GM03348 (cell line): Measurements from ENCODE around the gene WDR4.
"Not testable (repeated sequence)": the region's sequence is repeated elsewhere in the genome, so short reads cannot be mapped to it uniquely, and the experiment has no call there.

ENCODE experiments used
- DNase-seq: peaks from one replicate; pipeline ENCODE4 v3.0.0; 2012; ENCODE audit warnings: low spot score

Gene WDR4

DNA sequence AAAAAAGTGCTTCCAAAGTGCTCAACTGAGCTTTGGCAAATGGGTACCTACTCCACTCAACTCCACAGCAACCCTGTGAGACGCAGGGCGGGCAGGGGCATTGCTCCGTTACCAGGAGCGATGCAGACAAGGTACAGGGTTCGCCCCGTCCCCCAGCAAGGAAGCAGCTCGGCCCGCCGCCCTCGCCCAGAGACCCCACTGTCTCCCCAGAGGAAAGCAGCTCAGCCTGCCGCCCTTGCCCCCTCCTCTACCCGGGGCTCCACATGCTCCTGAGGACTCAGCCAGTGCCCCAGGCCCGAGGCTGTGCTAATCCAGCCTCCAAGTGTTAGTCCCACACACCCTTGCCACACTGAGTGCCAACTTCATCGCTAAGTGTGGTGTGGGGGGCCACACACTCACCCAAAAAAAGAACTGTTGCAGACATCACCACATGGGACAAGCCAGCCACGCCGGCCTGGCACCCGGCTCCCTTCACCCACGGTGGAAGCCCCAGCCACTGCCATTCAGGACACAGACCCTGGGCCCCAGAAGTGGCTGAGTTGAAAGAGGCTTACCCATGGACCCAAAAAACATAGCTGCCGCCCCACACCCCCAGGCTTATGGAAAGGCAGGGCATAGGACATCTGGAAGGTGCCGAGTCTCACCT, 26.3 kb downstream of the WDR4 start:
- no peak for DNase-seq

DNA sequence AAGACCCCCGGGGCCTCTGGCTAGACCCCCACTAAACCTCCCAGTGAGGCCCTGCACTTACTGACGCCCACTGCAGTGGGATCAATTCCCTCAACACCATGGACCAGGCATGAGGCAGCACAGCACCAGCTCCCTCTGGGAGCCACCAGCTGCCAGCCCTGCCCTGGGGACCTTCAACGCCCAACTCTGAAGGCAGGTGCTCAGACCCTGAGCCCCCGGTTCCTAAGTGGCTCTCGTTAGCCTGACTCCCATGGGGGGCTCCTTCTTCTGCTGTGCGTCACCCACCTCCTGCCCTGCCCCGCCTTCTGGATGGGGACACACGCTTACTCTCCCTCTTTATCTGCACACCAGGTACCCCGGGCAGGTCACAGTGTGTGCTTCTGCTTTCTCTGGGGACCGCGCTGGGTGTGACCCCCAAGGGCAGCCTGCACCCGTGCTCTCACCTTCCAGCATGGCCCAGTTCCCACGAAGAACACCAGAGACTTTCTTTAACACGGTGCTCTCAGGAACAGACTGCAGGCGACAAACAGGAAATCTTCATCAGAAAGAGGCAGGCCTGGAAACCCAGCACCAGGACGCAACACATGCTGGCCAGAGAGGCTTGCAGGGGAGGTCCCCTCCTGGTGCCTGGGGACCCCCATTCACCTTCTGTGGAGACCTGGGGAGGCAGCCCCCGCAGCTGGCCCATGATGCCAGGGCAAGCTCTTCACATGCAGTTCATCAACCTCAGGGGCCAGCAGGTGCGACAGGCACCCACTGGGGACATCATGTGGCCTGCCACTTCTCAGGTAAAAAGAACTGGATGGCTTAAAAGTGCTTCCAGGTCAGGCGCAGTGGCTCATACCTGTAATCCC, 27.3 kb downstream of the WDR4 start:
- DNase-seq, result no peak

DNA sequence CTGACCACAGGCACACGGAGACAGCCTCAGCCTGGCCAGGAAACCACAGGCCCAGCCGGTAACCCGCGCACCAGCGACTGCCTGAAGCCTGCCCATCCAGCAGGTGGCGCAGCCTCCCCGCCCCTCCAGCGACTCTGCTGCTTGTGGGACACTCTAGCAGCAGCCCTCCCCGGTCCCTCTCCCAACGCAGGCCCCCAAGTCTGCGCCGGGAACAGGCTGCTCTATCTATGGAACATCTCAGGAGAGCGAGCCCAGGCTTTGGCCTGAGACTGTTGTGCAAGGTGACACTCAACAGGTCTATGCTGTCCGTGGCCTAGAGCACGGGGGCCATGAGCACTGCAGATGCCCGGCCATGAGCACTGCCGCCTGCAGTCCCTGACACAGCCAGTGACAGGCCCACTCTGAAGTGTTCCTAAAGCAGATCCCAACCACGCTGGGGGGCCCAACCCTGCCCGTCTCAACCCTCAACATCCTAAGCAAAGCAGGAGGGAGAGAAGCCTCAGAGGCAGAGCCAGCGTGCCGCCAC, 28.4 kb downstream of the WDR4 start:
- DNase-seq, result peak; percentile 42

DNA sequence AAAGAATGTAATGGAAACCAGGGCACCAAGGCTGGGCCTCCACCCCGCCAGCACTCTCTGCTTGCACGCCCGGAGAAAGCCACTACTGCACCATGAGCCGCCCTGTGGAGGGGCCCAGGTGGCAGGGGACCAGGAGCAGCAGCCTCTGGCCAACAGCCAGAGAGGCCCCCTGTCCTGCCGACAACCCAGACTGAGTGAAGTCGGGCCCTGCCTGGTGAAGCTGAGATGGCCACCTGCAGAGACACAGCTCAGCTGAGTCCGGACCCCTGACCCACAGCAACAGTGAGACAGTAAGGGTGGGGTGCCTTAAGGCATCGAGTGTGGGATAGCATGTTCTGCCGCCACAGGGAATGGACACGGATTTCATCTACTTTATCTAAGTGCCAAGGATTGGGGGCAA, 28.9 kb downstream of the WDR4 start:
- DNase-seq, result no peak

DNA sequence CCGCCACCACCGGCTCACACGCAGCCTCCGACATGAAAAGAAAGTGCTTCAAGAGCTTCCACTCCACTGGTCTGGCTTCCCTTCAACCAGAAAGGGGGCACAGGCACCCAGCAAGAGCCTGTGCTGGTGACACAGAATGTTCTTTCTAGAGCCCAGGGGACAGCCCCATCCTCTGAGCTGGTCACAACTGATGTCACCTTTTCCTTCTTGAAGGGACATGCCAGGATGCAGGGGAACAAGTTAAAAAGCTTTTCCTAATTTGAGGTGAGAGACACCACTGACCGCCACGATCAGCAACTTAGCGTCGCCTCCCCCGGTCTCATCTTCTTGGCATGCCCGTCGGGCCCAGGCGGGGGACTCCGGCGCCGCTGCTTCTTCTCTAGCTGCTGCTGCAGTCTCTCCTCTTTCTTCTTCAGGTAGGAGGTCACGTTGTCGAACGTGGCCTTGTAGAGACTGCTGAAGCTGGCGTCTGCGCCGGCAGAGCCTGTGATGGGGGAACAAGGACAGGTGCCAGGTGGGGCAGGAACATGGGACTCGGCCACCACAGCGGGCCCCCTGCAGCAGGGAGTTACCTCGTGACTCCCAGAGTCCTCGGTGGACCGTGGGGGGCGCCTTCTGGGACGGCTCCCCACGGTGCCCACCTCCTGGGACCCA, 29.5 kb downstream of the WDR4 start:
- DNase-seq, result no peak

DNA sequence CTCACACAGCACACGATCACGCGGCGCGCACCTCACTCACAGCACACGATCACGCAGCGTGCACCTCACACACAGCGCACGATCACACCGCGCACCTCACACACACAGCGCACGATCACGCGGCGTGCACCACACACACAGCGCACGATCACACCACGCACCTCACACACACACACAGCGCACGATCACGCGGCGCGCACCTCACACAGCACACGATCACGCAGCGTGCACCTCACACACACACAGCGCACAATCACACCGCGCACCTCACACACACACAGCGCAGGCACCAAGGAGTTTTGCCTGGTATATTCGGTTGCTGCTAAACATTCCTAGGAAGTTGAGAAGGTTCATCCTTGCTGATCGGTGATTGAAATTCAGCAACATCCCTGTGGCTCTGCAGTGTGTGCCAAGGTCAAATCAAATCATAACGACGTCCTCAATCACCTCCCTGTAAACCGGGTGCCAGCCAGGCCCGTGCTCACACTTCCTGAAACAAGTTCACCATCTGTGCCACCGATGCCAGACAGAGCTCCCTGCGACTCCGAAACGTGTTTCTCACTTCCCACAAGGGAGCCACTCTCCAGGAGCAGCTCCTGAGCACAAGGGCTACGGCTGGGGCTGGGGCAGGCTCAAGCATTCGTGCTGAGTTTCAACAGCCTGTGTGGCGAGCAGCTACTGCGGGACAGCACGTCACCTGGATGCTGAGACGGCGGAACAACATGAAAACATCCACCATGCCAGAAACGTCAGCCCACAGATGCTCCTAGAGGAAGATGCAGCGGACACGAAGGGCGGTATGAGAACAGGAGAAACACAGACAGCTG, 30.2 kb downstream of the WDR4 start:
- no peak for DNase-seq

DNA sequence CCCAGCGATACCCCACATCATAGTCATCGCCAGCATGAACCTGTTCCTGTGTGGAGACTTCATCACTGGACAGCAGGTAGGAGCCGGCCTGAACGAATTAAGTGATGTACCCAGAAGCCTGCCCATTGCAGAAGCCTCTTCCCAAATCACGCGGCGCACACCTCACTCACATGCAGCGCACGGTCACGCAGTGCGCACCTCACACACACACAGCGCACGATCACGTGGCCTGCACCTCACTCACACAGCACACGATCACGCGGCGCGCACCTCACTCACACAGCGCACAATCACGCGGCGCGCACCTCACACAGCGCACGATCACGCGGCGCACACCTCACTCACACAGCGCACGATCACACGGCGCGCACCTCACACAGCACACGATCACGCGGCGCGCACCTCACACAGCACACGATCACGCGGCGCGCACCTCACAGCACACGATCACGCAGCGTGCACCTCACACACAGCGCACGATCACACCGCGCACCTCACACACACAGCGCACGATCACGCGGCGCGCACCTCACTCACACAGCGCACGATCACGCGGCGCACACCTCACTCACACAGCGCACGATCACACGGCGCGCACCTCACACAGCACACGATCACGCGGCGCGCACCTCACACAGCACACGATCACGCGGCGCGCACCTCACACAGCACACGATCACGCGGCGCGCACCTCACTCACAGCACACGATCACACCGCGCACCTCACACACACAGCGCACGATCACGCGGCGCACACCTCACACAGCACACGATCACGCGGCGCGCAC, 31.0 kb downstream of the WDR4 start:
- not testable (repeated sequence) for DNase-seq

DNA sequence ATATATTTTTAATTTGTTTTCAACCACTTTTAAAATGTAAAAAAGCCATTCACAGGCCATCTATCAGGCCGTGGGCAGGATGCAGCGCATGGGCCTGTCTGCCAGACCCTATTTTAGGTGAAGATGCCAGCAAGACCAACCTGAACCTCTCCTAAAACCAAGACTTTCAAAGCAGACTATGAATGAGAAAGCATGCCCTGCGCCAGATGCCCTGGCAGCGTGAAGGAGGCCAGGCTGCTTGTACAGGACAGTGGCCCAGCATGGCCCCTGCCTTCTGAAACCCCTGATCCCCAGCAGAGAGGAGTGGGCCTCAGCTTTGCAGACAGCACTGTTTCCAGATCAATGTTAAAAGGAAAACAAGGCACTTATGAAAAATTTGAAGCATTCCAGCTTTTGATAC, 31.6 kb downstream of the WDR4 start:
- DNase-seq, result no peak

DNA sequence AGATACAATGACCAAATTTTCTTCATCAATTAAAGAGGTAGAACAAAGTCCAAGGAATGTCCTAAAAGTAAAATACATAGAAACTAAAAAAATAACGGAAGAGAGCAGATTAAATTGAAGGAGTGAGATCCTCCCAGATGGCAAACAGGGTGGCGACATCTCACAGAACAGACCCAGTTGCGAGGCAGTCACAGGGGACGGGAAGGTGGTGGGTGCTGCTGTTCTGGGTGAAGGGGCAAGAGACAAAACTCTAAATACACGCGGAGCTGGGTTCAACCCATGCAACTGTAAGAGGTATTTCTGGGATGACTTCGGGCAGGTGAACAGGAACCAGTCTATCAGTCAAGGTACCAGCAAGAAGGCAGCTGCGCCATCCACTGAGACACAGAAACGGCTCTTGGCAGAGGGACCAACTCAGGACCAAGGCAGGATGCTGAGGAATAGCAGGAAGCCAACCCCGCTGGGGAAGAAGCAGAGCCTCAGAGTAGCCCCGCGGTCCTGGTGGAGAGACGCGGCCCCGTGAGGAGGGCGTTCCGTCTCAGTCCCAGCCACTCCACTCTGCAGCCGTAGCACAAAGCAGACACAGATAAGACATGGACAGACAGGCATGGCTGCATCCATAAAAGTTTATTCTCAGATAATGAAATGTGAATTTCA, 32.2 kb downstream of the WDR4 start:
- no peak for DNase-seq

DNA sequence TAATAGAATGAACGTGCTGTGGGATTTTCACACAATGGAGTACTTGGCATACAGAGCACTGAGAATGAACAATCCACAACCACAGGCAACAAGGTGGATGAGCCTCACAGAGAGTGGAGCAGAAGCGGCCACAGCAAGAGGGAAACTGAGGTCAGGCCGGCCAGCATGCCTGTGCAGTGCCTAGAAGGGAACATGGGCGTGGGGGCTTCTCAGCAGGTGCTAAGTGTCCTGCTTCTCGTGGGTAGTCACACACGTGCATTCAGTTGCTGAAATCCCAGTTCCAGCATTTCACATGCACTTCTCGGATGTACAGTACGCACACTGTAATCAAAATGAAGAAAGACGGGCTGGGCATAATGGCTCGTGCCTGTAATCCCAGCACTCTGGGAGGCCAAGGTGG, 33.1 kb downstream of the WDR4 start:
- DNase-seq, result no peak

DNA sequence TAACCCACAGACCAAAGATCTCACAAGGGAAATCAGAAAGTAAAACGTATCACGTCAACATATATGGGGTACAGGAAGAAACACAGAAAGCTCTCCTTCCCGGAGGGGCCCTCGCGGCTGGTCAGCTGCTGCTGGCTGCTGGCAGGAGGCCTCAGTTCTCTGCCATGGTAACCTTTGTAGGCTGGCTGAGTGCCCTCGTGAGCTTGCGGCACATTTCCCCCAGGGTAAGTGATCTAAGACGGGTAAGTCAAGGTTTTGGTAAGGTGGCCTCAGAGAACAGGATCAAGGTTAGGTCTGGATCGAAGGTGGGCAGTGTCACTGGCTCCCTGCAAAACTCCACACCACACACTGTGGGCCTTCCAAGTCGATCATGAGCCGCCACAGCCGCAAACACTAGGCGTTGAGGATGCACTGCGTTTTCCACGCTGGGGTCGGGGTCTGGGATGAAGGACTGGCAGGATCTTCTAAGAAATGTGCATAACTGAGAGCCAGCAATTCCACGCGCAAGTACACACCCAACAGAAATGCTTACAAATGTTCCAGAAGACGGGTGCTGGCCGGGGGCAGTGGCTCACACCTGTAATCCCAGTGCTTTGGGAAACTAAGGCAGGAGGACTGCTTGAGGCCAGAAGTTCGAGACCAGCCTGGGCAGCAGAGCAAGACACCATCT, 33.9 kb downstream of the WDR4 start:
- no peak for DNase-seq

DNA sequence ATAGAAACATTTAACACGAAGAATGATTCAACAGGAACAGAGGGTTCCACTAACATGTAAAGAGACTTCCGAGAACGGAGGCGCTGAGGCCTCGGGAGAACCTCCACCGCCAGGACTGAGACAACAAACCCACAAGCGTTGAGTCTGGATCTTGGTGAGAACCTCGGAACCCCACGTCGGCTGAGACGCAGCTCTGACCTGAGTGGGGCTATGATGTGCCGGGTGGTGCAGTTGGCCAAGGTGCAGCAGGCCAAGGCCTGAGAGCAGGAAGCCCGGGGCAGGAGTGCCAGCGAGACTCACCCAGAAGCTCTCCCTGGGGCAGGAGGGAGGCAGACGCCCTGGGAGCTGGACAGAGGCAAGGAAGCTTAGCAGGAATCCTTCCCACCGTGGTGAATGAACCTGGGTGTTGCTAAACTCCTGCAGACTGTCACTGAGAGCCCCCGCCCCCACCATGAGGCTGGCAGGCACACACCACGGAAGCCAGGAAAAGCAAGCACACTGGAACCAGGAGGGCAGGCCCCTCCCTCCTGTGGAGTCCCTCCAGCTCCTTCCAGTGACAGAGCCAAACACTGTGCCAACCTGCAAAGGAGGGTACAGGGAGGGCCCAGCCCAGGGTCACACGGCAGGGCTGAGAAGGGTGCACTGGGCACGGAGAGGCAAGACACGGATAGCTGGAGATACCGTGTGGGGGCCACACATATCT, 34.8 kb downstream of the WDR4 start:
- no peak for DNase-seq

DNA sequence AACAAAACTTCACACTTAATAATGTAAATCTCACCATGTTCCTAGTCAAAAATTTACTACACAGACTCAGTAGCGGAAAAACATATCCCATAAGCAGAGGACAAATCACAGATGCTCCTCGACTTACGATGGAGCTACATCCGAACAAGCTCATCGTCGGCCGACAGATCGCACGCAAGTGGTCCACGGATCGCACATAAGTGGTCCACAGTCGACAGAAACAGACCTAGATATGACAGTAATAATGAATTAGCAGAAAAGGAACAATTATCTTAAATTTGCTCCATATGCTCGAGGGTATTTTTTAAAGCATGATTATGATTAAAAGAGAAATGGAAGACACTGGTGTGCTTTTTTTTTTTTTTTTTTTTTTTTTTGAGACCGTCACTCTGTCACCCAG, 36.3 kb downstream of the WDR4 start:
- no peak for DNase-seq

DNA sequence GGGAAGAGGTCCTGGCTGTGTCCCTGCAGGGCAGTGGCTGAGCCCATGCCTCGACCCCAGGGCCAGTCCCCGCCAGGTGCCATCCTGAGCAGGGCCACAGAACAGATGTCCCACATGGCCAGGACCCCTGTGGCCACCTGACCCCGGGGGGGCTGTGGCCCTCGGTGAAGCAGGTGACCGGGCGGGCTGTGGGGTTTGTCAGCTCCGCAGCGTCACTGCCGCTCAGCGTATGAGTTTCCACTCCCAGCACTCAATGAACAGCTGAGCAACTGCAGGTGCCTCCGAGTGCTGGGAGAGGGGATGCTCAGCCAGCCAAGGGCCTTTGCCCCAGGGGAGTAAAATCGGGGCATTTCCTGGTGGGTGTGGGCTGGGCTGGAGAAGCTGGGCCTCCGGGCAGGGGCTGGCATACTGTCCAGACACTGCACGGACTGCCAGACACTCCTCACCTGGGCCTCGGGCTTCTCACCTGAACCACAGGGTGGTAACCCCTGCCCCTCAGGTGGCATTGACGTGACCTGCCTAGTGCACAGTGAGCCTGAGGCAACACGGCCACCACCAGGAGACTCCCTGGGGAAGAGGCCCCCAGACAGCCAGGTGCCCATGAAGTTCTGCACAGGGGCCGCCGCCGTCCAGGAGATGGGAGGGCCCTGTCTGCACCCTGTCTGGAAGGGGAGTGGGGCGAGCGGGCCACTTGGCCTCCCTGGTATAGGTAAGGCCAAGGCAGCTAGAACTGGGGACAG, 37.3 kb downstream of the WDR4 start:
- DNase-seq, result not testable (repeated sequence)

DNA sequence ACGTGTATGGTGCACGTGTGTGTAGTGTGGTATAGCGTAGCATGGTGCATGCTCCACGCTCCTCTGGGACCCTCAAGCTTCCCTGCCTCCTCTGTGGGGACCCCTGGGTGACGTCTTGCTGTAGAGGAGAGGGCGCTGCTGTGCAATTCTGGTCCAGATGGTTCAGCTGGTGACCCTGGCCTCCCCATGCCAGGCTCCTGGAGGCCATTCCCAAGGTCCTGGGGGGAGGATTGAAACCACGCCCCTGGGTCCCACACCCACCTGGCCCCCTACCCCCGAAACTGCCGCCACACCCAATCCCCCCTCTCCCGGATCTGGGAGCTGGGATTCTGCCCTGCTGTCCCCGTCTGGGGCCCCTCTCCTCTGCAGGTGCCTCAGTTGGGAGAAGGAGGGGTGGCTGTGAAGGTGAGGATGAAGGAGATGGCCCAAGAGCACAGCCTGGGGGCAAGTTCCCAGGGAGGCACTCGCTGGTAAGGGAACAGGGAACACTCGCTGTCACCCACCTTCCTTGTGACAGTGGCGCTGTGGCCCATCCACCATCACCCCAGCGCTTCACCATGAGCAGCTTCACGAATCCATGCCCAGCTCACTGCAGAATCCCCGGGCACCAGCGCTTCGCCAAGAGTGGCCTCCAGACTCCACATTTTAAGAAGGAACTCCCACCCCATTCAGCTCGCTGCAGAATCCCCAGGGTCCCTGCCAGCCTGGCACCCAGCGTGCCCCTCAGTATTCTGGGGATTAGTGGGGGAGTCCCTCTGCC, 38.0 kb downstream of the WDR4 start:
- DNase-seq, result no peak

DNA sequence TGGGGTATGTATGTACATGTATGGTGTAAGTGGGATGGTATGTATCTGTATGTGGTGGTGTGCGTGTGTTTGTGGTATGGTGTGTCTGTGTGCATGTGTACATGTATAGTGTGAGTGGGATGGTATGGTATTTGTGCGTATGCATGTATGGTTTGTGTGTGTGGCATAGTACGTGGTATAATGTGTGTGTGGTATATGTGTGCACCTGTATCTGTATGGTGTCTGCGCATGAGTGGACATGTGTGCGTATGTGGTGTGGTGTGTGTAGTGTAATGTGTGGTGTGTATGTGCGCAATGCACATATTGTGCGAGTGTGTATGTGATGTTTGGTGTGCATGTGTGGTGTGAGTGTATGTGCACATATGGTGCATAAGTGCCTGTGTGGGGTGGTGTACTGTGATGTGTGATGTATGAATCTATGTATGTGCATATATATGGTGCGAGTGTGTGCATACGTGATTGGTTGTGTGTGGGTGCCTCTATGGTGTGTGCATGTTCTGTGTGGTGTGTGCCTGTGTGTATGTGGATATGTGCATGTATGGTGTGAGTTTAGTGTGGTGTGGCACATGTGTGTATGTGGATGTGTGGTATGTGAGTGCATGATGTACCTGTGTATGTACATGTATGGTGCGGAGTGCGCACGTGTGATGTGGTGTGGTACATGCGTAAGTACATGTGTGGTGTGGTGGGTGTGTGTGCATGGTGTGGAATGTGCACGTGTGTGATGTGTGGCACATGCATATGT, 38.8 kb downstream of the WDR4 start:
- no peak for DNase-seq
